Tongue (tissue), 2 donors: ENCODE measurements around the gene LCK. TPM values are rescaled to one million over a fixed set of nuclear protein-coding genes. Genes with fewer than 3 reads are reported as not detected.
A peak's percentile ranks its signal among the peaks of the same experiment; 100 is the strongest.

Experiments used
- DNase-seq: peaks from one replicate; pipeline ENCODE4 v3.0.0-alpha.2; 2015
- total RNA-seq: library from RNA; depleted of rRNA; stranded (reverse); fragments of >200 nt; gene quantifications from one replicate; pipeline ENCODE4 v1.2.3, GENCODE V29; 2014

The LCK gene
- total RNA-seq = 1.3 TPM

- no peak for DNase-seq
Observed at GRCh38 chr1:32250893-32251716, at the start of gene LCK. Gene LCK, plus strand, starts transcription at chr1:32251265. Its CDS starts 23,065 bp downstream, at chr1:32274330.

GRCh38 chr1:32204943-32205361 lies 46.1 kb upstream of the LCK start:
- no peak for DNase-seq

GRCh38 chr1:32205401-32206370 lies 45.4 kb upstream of the LCK start, which contains the start of gene IQCC:
Gene IQCC, plus strand, starts transcription at chr1:32205671. Its CDS starts 11 bp downstream, at chr1:32205682.
- DNase-seq = peak; percentile 94

- no peak for DNase-seq
Observed at GRCh38 chr1:32208469-32208868, 42.6 kb upstream of the LCK start.

- peak; percentile 87 for DNase-seq
Observed at GRCh38 chr1:32208891-32209328, 42.2 kb upstream of the LCK start, which contains the start of gene DCDC2B. Gene DCDC2B, plus strand, starts transcription at chr1:32209089. Its CDS starts 5 bp downstream, at chr1:32209094.

GRCh38 chr1:32215629-32216480 lies 35.2 kb upstream of the LCK start:
- DNase-seq = peak; percentile 73

GRCh38 chr1:32216566-32216965 lies 34.5 kb upstream of the LCK start:
- DNase-seq = no peak

GRCh38 chr1:32219022-32219421 lies 32.0 kb upstream of the LCK start:
- DNase-seq = no peak

- DNase-seq = no peak
Observed at GRCh38 chr1:32220746-32221580, 30.1 kb upstream of the LCK start.

- DNase-seq = no peak
Observed at GRCh38 chr1:32221581-32221979, 29.5 kb upstream of the LCK start.

- peak; percentile 98 for DNase-seq
Observed at GRCh38 chr1:32221980-32222755, 28.9 kb upstream of the LCK start, which contains the start of the genes EIF3I and TMEM234. Gene EIF3I, plus strand, starts transcription at chr1:32222407. Its CDS starts 35 bp downstream, at chr1:32222442. Gene TMEM234, minus strand, starts transcription at chr1:32222353. Its CDS starts 31 bp downstream, at chr1:32222322.

- no peak for DNase-seq
Observed at GRCh38 chr1:32223683-32224082, 27.4 kb upstream of the LCK start.

GRCh38 chr1:32224285-32224684 lies 26.8 kb upstream of the LCK start:
- DNase-seq = no peak

- DNase-seq = no peak
Observed at GRCh38 chr1:32228771-32229170, 22.3 kb upstream of the LCK start.

GRCh38 chr1:32231843-32232432 lies 19.1 kb upstream of the LCK start:
- DNase-seq = no peak

GRCh38 chr1:32232558-32233304 lies 18.3 kb upstream of the LCK start:
- DNase-seq = no peak

GRCh38 chr1:32234792-32235191 lies 16.3 kb upstream of the LCK start:
- DNase-seq = no peak

GRCh38 chr1:32239337-32239736 lies 11.7 kb upstream of the LCK start:
- no peak for DNase-seq

GRCh38 chr1:32239790-32240139 lies 11.3 kb upstream of the LCK start:
- DNase-seq = no peak
